ENCODE data around the gene SETD1A.

The SETD1A gene

GRCh38 chr16:30983898-30984610 is 26.5 kb downstream of the SETD1A start:
- no peak for DNase-seq

GRCh38 chr16:30984669-30985400 is 27.3 kb downstream of the SETD1A start, which contains the start of gene HSD3B7:
HSD3B7 (plus strand) TSS chr16:30985207; CDS start chr16:30985659, 452 bp downstream.
- peak in 1 of 2 experiments; percentile 16 for DNase-seq

- peak in 1 of 2 experiments; percentile 16 for DNase-seq
These were observed 28.0 kb downstream of the SETD1A start for GRCh38 chr16:30985401-30986128.

- DNase-seq: no peak
These were observed 28.8 kb downstream of the SETD1A start for GRCh38 chr16:30986129-30986991.

- no peak for DNase-seq
These were observed 30.1 kb downstream of the SETD1A start for GRCh38 chr16:30987581-30988190.

GRCh38 chr16:30989469-30990047 is 32.0 kb downstream of the SETD1A start:
- no peak for DNase-seq

GRCh38 chr16:30990105-30990504 is 32.6 kb downstream of the SETD1A start:
- no peak for DNase-seq

GRCh38 chr16:30991052-30991451 is 33.5 kb downstream of the SETD1A start:
- no peak for DNase-seq

- DNase-seq: no peak
These were observed 34.8 kb downstream of the SETD1A start for GRCh38 chr16:30992276-30992780.

GRCh38 chr16:30992931-30993816 is 35.6 kb downstream of the SETD1A start:
- DNase-seq: no peak

- DNase-seq: no peak
These were observed 38.4 kb downstream of the SETD1A start for GRCh38 chr16:30995927-30996323.

GRCh38 chr16:30996324-30996984 is 38.9 kb downstream of the SETD1A start:
- DNase-seq: no peak

- no peak for DNase-seq
These were observed 39.6 kb downstream of the SETD1A start for GRCh38 chr16:30996985-30997724.

- DNase-seq: no peak
These were observed 40.5 kb downstream of the SETD1A start for GRCh38 chr16:30997725-30998711.

GRCh38 chr16:30998852-30999761 is 41.6 kb downstream of the SETD1A start:
- no peak for DNase-seq

- no peak for DNase-seq
These were observed 43.3 kb downstream of the SETD1A start for GRCh38 chr16:31000671-31001382.

Data from NCI-H187 (cell line).